Activated CD8-positive, alpha-beta memory T cell treated with anti-CD3 and anti-CD28 coated beads for 4 hours (primary cell): ENCODE measurements around the gene GRK6.

Source experiments
- DNase-seq, 2 donors: peaks; one replicate each; pipeline ENCODE4 v3.0.0-alpha.2; 2020; ENCODE audit warnings: low read depth in 2 of 2

Gene GRK6

DNA sequence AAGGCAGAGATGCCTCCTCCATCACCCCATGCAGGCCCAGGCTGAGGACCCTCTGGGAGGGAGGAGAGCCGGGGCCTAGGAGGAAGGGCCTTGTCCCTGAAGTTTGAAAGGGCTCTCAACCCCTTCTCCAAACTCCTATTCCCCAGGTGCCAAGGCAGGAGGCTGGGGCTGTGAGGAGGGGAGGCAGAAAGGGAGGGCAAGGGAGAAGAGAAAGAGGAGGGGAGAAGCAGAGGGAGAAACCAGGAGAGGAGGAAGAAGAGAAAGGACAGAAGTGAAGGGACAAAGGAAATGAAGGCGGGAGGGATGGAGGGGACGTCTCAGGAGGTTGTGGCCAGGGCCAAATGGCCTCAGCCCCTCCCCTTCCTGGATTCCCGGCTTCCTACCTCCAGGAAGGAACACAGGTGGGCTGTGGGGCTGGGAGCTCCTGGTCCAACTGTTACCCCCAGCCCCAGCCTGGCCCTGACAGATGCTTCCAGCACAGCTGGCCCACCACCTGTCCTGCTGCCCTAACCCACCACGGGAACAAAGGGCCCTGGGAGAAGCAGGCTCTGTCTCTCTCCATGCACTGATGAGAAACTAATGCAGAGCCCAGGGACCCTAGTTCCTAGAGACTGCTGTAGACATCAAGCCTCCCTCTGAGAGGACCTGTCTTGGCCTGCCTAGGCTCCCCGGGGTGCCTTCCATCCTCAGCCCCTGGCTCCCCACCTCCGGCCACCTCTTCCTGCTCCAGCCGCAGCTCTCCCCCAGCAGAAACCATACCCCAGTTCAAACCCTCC lies 43.5 kb downstream of the GRK6 start:
- DNase-seq, result no peak

DNA sequence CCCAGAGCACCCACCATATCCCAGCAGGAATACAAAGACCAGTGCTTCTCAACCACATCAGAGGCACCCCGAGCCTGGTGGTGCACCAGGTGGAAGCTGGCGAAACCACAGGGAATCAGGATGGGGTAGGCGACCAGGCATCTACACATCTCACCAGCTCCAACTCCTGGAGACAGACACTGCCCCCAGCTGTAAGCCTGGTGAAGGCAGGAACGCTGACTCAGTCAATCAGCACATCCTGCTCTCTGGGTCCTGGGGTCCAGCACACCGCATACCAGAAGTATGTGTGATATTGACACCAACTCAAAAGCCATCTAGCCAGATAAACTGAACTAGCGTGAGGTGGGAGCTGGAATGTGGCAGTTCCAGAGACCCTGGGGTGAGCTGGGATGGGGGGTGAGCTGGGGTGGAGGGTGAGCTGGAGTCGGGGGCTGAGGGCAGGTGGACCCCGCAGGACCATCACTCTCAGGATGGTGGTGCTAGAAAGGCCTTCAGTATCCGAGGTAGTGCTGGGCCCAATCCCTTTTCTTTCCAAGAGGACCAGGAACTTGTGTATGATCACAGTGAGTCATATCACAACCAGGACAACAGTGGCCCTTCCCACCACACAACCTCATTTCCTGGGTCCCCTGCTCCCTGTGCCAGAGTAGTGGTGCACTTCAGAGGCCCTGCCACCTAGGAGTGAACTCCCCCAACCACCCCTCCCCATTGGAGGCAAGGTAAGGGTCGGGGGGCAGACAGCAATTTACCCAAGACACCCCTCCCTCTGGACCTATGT lies 44.5 kb downstream of the GRK6 start:
- DNase-seq, result no peak

DNA sequence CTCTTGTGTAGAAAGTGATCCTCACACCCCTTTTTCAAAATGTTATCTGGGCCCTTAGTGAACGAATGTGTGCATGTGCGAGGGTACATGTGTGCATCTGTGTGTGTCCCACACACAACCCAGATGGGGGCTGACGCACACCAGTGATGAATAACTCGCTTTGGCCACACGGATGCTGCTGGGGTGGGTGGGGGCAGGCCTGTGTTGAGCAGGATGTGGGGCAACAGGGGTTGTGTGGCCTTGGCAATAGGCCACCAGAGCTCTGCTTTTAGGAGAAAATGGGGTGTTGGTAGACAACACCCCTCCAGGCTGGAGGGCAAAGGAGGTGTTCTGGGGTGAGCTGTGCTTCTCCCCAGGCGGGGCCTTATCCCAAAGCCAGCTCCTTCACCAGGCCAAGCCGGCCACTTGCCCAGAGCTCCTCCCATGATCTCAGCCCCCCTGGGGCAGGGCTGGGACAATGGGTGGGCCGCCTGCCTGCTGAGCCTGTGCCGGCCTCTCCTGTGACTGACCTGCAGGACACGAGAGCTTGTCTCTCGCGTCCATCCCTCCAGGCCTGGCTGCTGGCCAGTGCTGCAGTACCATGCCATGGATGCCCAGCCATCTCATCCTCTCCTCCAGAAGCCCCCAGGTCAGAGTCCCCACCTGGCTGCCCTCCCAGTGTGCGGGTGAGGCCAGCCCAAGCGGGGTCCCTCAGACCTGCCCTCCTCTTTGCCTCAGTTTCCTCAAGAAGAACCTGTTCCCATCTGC lies 45.3 kb downstream of the GRK6 start:
- DNase-seq, result peak; percentile 26 to 51

DNA sequence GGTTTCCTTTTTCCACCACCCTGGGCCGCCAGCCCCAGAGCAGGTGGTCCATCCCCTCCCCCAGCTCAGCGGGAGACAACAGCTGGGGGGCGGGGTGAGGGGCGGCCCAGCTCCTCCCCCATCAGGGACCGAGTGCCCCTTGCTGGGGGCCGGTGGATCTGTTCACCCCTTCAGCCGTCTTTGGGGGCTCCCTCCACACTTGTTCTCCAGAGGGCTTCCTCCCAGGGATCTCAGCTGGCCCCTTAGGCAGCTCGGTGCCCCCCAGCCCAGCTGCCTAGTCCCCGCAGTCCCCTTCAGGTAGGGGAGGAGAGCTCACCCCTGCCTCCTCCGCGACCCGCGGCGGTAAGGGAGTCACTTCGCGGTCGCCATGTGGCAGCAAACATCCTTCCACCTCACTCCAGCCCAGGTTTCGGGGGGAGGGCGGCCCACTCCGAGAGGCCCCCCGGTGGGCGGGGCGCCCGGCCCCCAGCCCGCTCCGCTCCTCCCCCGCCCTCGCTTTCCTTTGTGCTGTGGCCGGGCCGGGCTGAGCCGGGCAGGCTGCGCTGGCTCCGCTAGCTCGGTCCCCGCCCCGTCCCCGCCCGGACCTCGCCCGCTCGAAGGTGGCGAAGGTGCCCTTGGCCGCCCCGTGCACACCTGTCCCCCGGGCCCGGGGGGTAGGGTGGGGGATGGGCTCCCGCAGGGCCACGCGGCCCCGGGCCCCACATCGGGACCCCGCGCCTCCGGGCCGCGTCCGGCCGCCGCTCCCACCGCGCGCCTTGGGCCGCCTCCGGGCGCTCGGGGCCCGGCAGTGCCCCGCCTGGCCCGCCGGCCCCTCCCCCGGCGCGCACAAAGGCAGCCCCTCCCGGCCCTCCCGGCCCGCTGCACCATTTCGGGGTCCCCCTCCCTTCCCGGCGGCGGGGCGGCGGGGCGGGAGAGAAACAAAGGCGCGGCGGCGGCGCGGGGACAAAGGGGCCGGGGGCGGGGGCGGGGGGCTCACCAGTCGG lies 46.3 kb downstream of the GRK6 start:
- DNase-seq, result peak; percentile 43 to 58

DNA sequence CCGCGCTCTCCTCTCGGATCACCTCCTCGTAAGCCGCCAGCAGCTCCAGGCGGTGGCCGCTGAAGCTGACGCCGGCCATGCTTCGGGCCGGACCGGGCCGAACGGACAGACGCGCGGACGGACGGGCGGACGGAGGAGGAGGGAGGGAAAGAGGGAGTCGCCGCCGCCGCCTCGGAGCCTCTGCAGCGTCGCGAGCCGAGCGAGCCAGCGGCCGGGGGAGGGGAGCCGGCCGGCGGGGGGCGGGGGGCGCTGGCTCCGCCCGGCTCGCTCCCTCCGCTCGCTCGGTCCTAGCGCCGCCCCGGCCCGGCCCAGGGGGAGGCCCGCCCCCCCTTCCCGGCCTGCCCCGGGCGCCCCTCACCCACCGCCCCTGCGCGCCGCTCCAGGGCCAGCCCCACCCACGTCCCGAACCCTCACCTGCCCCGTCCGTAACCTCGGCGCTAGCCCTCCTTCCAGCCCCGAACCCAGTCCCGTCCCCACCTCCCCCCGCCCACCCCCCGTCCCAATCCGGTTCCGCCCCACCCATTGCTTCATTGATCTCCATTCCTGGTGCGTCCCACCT lies 47.0 kb downstream of the GRK6 start, which contains the start of gene DBN1:
TSS of gene DBN1 (minus strand) at position 192 of the 559 bp plus-strand sequence. CDS start at position 79, 113 bp downstream.
- DNase-seq, result no peak

DNA sequence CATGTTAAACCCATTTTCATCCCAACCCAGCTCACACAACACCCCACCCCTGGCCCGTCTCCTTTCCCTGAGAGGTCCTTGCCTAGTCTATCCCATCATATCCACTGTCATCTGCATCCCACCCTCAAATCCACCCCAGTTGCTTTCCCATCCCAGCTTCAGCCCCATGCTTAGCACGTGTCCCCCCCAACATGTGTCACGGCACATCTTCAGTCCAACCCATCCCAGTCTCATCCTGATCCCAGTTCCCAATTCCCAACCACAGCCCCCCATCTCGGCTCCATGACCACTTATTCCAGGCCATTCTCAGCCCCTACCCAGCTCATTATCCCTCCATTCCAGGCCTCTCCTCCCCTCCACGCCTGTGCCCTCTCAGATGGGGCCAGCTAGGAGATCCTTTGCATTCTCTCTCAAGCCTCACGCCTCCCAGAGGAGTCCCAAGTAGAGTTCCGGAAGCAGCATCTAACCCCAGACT lies 47.6 kb downstream of the GRK6 start:
- DNase-seq, result no peak

DNA sequence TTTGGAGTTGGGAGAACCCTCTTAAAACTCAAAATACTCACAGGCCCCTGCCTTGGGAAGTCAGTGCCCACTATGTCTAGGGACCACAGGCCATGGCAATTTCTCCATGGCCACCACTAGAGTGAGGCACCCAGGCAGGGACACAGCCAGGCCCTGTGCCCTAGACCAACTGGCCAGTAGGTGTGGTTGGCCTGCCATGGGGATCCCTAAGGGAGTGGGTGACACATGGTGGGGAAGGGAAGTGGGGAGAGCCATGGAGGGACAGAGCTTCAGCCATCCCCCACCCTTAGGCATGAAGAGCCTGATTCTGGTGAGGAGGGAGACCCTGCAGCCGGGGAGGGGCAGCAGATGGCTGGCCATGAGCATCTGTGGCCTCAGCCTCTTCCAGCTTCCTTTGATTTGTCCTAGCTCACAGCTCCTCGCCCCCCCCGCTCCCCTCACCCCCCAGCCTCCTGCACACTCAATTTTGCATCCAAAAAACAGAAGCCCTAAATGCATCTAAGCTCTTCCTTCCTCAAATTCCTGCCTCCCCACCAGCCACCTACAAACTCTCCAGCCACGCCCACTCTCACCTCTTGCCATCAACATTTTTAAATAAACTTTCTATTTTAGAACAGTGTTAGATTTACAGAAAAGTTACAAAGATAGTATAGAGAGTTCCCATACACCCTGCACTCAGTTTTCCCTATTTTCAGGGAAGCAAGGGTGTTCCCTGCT lies 48.5 kb downstream of the GRK6 start:
- DNase-seq, result no peak

DNA sequence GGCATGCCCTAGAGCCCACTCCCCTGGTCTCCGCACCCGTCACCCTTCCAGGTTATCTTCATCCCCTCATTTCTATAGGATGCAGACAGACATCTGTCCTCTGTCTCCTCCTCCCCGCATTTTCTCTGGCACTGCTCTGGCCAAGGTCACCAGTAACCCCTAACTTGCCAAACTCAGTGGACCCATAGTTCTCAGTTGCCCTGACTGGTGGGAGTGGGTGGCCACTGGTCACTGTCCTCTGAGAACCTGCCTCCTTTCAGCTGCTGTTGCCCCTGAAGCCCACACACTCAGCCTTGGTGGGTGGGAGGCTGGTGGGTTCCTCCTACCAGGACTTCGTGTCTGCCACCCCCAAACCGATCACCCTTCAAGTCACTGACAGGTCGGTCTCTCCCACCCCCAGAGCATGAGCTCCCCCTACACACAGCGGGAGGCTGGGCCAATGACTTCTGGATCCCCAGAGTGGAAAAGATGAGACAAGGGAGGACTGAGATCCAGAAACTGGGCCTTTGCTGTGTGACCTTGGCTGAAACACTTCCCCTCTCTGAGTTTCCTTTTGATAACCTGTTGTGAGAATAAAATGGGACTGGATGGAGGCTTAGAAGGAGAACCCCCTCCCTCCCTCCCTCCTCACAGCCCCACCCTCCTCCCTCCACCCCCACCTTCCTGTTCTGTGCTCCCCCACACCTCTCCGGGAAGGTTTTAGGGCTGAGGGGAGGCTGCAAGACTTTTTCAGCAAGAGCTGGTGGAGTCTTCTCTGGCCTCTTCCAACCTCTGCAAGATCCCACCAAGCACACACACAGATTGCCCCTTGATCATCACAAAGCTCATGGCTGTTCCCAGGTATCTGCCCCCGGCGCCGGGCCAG lies 49.3 kb downstream of the GRK6 start:
- DNase-seq, result no peak

DNA sequence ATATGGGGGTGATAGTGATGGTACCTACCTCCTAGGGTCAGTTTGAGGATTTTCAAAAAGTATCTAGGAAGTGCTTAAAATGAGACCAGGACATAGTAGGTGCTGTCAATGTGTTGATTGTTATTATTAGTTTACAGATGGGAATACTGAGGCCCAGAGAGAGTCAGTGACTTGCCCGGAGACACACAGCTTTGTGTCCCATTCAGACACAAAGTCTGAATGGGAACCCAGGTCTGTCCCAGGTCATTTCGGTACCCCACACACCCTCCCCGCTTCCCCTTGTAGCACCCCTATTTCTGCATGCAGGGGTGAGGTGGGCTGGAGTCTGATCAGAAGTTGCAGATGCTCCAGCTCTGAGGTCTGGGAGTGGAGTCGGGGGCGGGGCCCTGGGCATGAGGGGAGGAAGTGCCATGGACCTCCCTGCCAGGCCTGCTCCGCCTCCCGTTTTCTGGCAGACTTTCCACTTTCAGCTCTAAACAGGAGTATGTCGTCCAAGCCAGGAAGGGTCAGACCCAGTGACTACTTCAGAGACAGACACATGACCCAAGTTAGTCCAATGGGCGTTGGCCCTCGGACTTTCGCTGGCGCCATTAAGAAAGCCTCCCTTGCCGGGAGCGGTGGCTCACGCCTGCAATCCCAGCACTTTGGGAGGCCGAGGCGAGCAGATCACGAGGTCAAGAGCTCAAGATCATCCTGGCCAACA lies 50.2 kb downstream of the GRK6 start:
- DNase-seq, result no peak

DNA sequence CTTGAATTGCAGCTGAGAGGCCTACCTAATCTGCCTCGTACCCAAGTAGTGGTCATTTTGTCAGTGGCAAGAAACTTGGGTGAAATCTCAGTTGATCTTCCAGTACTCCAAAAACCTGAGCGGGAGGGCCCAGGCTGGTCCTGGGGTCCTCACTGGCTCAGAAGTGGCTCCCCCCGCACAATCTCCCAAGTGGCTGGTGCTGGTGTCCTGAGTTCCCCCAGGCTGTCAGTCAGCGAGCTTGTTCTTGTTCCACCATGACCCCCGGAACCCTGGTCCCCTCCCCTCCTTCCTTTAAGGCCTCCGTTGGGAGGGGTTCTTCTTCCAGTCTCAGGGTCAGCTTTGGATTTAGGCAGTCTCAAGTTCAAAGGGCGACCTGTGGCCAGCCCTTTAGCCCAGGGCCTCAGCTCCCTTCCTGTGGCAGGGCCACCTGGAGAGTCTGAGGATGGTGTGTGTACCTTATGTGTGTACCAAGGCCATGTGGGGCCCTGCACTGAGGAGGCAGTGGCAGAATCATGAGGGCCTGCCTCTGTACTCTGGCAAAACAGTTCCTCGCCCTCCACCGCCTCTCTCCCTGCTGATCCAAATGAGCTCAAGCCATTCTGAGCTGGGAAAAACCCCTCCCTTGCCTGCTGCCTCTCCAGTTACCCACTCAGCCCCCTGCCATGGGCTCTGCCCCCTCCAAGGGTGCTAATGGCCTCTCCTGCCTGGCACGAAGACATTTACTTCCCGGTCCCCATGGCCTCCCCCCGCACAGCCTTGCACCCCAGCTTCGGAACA lies 51.4 kb downstream of the GRK6 start:
- DNase-seq, result no peak

DNA sequence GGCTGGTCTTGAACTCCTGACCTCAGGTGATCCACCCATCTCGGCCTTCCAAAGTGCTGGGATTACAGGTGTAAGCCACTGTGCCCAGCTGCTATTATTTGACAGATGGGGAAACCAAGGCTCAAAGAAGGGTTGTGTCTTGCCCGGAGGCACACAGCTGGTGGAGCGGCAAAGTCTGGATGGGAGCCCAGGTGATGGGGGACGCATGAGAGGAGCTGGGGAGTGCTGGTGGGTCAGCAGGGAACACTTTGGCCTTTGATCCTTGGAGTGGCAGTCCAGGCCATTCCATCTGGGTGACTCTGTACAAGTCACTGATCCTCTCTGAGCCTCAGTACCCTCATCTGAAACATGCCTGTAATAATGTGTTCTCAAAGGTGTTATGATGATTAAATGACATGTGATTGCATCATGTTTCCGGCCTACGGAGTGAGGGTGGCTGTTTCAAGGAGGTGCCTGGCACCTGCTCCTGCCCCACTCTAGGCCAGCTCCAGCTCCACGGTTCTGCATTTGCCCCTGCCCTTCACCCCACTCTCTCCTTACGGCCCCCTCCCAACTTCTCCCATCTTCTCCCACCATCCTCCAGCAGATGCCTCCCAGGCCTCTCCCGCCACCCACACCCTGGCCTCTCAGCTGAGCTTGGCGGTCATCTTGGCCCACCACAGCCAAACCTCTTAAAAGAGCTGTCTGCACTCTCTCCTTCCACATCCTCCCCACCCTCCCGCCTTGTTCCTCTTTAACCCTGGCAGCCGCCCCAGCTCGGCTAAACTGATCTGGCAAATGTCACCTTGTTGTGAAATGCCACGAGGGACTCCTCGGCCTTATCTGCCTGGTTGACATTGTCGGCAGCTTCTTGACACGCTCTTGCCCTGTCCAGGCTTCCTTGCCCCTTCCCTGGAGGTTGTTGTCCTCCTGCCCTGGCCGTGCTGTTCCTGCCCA lies 52.5 kb downstream of the GRK6 start:
- DNase-seq, result no peak

DNA sequence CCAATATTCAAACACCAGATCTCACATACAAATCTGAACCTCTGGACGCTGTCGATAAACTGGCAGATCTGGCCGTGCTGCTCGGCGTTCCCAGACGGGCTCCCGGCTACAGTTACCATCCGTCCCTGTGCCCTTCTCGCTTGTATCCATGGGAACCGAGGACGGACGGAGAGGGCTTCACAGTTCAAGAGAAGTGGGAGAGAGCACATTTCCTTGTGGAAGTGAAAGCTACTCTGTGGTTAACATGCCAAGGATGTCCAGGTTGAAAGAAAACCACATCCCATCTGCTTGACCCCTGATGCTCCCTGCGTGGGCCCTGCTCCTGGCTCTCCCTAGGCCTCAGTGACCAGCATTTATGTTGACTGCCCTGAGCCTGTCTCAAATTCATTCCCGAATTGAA lies 53.3 kb downstream of the GRK6 start:
- DNase-seq, result no peak

DNA sequence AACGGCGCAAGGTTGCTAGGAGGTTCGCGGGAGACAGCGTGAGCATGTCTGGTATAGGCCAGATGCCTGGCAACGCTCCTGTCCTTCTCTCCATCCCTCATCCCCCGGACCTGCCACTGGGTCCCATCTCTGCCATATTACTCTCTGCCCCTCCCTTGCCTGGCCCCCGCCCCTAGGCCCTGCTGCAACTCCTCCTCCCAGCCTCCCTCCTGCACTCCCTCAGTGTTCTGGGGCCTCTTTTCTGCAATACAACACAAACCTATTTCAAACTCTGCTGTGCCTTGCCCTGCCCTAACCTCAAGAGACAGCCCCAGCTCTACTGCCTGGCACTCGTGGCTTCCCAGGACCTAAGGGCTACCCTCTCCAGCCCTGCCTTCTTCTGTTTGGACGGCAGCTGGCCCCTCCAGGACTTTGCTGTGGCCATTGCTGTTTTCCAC lies 55.9 kb downstream of the GRK6 start:
- no peak for DNase-seq

DNA sequence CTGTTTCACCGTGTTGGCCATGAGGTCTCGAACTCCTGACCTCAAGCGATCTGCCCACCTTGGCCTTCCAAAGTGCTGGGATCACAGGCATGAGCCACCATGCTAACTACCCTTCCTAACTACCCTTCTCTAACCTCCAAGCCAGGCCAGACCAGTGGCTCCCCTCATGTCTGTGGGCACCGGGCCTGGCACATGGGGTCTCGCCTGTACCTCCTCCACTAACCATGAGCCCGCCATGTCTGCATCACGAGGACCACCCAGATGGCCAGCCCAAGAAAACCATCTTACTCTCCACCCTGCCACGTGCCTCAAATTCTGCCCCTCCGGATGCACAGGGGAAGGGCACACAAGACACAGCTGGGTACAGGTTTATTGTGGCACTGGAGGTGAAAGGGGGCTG lies 56.6 kb downstream of the GRK6 start:
- DNase-seq, result no peak

DNA sequence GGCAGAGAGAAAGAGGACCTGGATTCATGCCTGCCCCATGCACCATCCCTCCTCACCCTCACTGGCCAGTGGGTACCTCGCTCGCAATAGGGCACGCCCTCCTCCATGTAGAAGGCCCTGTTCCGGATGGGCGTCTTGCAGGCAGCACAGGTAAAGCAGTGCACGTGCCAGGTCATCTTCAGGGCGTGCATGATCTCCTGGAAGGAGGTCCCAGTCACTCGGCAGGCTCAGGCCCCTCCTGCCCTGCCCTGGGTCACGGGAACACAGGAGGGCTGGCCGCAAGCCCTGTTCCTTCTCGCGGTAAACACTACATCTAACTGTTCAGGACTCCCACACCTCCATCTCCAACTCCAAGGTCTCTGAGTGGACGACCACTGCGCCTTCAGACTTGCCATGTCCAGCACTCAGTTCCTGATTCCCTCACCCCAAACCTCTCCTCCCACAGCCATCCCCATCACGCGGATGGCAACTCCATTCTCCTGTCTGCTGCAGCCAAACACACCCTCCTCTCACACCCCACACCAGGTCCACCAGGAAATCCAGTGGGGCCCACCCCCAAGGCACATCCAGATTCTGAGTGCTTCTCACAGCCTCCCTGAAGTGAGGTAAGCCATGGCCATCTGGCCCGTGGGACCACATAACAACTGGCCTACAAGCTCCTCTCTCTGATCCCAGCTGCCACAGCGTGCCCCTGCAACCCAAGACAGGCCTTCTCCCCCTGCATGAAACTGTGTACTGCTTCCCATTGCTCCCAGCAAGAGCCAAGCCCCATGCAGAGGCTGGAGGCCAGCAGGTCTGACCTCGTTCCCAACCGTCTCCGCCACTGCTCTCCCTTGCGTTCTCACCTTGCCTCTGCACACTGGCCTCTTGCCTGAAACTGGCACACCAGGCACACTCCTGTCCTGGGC lies 57.8 kb downstream of the GRK6 start:
- DNase-seq, result no peak
